Loucy (cell line): ENCODE results near the gene TOMT.

Experiments
- H2AFZ ChIP-seq: fragments of 200-600 bp; sonication (generic); 2 replicates; pipeline ENCODE4 v1.6.0; 2016; ENCODE audit warnings: antibody characterized with exemption, mild to moderate bottlenecking, low read length, moderate library complexity
- H3F3A ChIP-seq: fragments of 200-600 bp; 2 replicates; pipeline ENCODE4 v1.6.0; 2016; ENCODE audit warnings: antibody characterized with exemption, low read depth, mild to moderate bottlenecking
- H3K27me3 ChIP-seq: fragments of 200-600 bp; sonication (generic); 2 replicates; pipeline ENCODE4 v1.6.1; 2014; ENCODE audit warnings: low read length, mild to moderate bottlenecking; ENCODE audit not compliant: insufficient read depth, poor library complexity, severe bottlenecking
- H3K36me3 ChIP-seq: fragments of 200-600 bp; sonication (generic); 2 replicates; pipeline ENCODE4 v1.6.1; 2016; ENCODE audit warnings: low read length; ENCODE audit not compliant: insufficient read depth
- H3K4me1 ChIP-seq: fragments of 200-600 bp; sonication (generic); 2 replicates; pipeline ENCODE4 v1.5.1; 2014; ENCODE audit warnings: low read length, mild to moderate bottlenecking; ENCODE audit not compliant: insufficient read depth, poor library complexity, severe bottlenecking
- H3K4me2 ChIP-seq: fragments of 200-600 bp; sonication (generic); 2 replicates; pipeline ENCODE4 v1.6.0; 2014; ENCODE audit warnings: antibody characterized with exemption, low read length, low read depth, mild to moderate bottlenecking; ENCODE audit not compliant: poor library complexity, severe bottlenecking
- H3K4me3 ChIP-seq: fragments of 200-600 bp; sonication (generic); 2 replicates; pipeline ENCODE4 v1.5.1; 2014; ENCODE audit warnings: low read length, mild to moderate bottlenecking, mixed read lengths; ENCODE audit not compliant: poor library complexity, severe bottlenecking
- H3K79me2 ChIP-seq: fragments of 200-600 bp; sonication (generic); 2 replicates; pipeline ENCODE4 v1.6.1; 2014; ENCODE audit warnings: low read length; ENCODE audit not compliant: insufficient read depth
- H3K9ac ChIP-seq: fragments of 200-600 bp; sonication (generic); 2 replicates; pipeline ENCODE4 v1.6.0; 2014; ENCODE audit warnings: mild to moderate bottlenecking, low read depth, low read length, moderate library complexity; ENCODE audit not compliant: poor library complexity, severe bottlenecking
- H3K9me2 ChIP-seq: fragments of 200-600 bp; sonication (generic); replicated peaks from 2 replicates; pipeline ENCODE4 v1.6.1; 2016; ENCODE audit warnings: low read depth, low read length, mixed read lengths
- H3K9me3 ChIP-seq: fragments of 200-600 bp; sonication (generic); 2 replicates; pipeline ENCODE4 v1.6.1; 2014; ENCODE audit warnings: mild to moderate bottlenecking, antibody characterized with exemption, low read length, low read depth; ENCODE audit not compliant: insufficient read depth
- H4K20me1 ChIP-seq: fragments of 200-600 bp; sonication (generic); 2 replicates; pipeline ENCODE4 v1.6.0; 2014; ENCODE audit warnings: antibody characterized with exemption, low read length, mild to moderate bottlenecking; ENCODE audit not compliant: insufficient read depth, poor library complexity, severe bottlenecking
- CTCF ChIP-seq: fragments of 200-600 bp; sonication (generic); conservative IDR thresholded peaks from 2 replicates; pipeline ENCODE4 v1.5.1; 2014; ENCODE audit warnings: mild to moderate bottlenecking, antibody characterized with exemption, low read length
- EZH2phosphoT487 ChIP-seq: fragments of 200-600 bp; IDR thresholded peaks from 2 replicates; pipeline ENCODE4 v1.6.1; 2018; ENCODE audit warnings: antibody characterized with exemption, mild to moderate bottlenecking, moderate library complexity, borderline replicate concordance

Gene TOMT

GRCh38 chr11:72154816-72155215, 49.1 kb downstream of the TOMT start:
- no peak overlapping the region for H3K4me3 ChIP-seq
- H3K27me3 ChIP-seq: no peaks in the 10 kb centered on the region
- H3K4me2 ChIP-seq: no peak overlapping the region
- H3K36me3 ChIP-seq: no peaks in the 10 kb centered on the region
- H4K20me1 ChIP-seq: no peaks in the 10 kb centered on the region
- H2AFZ ChIP-seq: no peak overlapping the region
- H3K79me2 ChIP-seq: no peaks in the 10 kb centered on the region
- TF ChIP-seq CTCF (no peak), EZH2phosphoT487 (no peak)
- no peaks in the 10 kb centered on the region for H3K9me3 ChIP-seq
- H3K9ac ChIP-seq: no peak overlapping the region
- no peaks in the 10 kb centered on the region for H3K4me1 ChIP-seq
- H3K9me2 ChIP-seq: no peaks in the 10 kb centered on the region
- H3F3A ChIP-seq: no peaks in the 10 kb centered on the region

GRCh38 chr11:72155751-72156150, 50.0 kb downstream of the TOMT start:
- Histone ChIP-seq H3K4me3 (no peak overlapping the region), H3K79me2 (no peaks in the 10 kb centered on the region), H3K4me2 (no peak overlapping the region), H3K9me2 (no peaks in the 10 kb centered on the region), H3K4me1 (no peaks in the 10 kb centered on the region), H2AFZ (no peak overlapping the region), H3K9ac (no peak overlapping the region), H3K27me3 (no peaks in the 10 kb centered on the region), H3K9me3 (no peaks in the 10 kb centered on the region), H4K20me1 (no peaks in the 10 kb centered on the region), H3F3A (no peaks in the 10 kb centered on the region), H3K36me3 (no peaks in the 10 kb centered on the region)
- TF ChIP-seq CTCF: no peak
- TF ChIP-seq EZH2phosphoT487: no peak

- no peaks in the 10 kb centered on the region for H3K9me3 ChIP-seq
- TF ChIP-seq CTCF (no peak), EZH2phosphoT487 (no peak)
- no peak overlapping the region for H3K4me2 ChIP-seq
- H3K36me3 ChIP-seq: no peaks in the 10 kb centered on the region
- H3F3A ChIP-seq: no peaks in the 10 kb centered on the region
- no peaks in the 10 kb centered on the region for H3K4me1 ChIP-seq
- H3K9me2 ChIP-seq: no peaks in the 10 kb centered on the region
- no peak overlapping the region for H3K4me3 ChIP-seq
- no peaks in the 10 kb centered on the region for H3K79me2 ChIP-seq
- no peaks in the 10 kb centered on the region for H3K27me3 ChIP-seq
- H4K20me1 ChIP-seq: no peaks in the 10 kb centered on the region
- no peak overlapping the region for H3K9ac ChIP-seq
- H2AFZ ChIP-seq: no peak overlapping the region
Observed at GRCh38 chr11:72157131-72157530, 51.4 kb downstream of the TOMT start.
